ENCODE measurements around the gene ZNF263. TPM values are rescaled to one million over a fixed set of nuclear protein-coding genes. Genes with fewer than 3 reads are reported as not detected.

The ZNF263 gene
- total RNA-seq, 1 donor from 2014 or later, result 45.5 TPM

- Mint-ChIP-seq H3K4me3 (no peak overlapping the region), H3K9me3 (peaks cover 9% of the 10 kb centered on the region), H3K4me1 (no peaks in the 10 kb centered on the region), H3K27ac (no peak overlapping the region), H3K36me3 (no peaks in the 10 kb centered on the region), H3K27me3 (ENCODE audit: low read depth) (peaks cover 8% of the 10 kb centered on the region)
- no peak for DNase-seq (ENCODE audit: low spot score in 2 of 2, unreplicated experiment in 2 of 2)
- no peak for TF ChIP-seq CTCF (IDR thresholded peaks at IDR 0.05; ENCODE audit: unreplicated experiment)
Observed at GRCh38 chr16:3242709-3243108, 40.6 kb upstream of the ZNF263 start.

GRCh38 chr16:3243882-3244281, 39.4 kb upstream of the ZNF263 start:
- Mint-ChIP-seq H3K36me3 (no peaks in the 10 kb centered on the region), H3K9me3 (peaks cover 9% of the 10 kb centered on the region), H3K4me3 (no peak overlapping the region), H3K27me3 (ENCODE audit: low read depth) (peaks cover 12% of the 10 kb centered on the region), H3K27ac (no peak overlapping the region), H3K4me1 (no peaks in the 10 kb centered on the region)
- TF ChIP-seq CTCF (IDR thresholded peaks at IDR 0.05; ENCODE audit: unreplicated experiment), result no peak
- no peak for DNase-seq (ENCODE audit: low spot score in 2 of 2, unreplicated experiment in 2 of 2)

GRCh38 chr16:3246002-3246401, 37.3 kb upstream of the ZNF263 start:
- Mint-ChIP-seq H3K9me3 (peaks cover 6% of the 10 kb centered on the region), H3K36me3 (no peaks in the 10 kb centered on the region), H3K4me3 (no peak overlapping the region), H3K27ac (no peak overlapping the region), H3K4me1 (no peaks in the 10 kb centered on the region), H3K27me3 (ENCODE audit: low read depth) (peaks cover 13% of the 10 kb centered on the region)
- no peak for TF ChIP-seq CTCF (IDR thresholded peaks at IDR 0.05; ENCODE audit: unreplicated experiment)
- DNase-seq (ENCODE audit: low spot score in 2 of 2, unreplicated experiment in 2 of 2), result no peak

- no peak for DNase-seq (ENCODE audit: low spot score in 2 of 2, unreplicated experiment in 2 of 2)
- no peak for TF ChIP-seq CTCF (IDR thresholded peaks at IDR 0.05; ENCODE audit: unreplicated experiment)
- no peak overlapping the region for H3K27ac Mint-ChIP-seq
- H3K27me3 Mint-ChIP-seq (ENCODE audit: low read depth), result peaks cover 16% of the 10 kb centered on the region
- no peaks in the 10 kb centered on the region for H3K36me3 Mint-ChIP-seq
- peaks cover 10% of the 10 kb centered on the region for H3K9me3 Mint-ChIP-seq
- H3K4me1 Mint-ChIP-seq, result no peaks in the 10 kb centered on the region
- H3K4me3 Mint-ChIP-seq, result no peak overlapping the region
Observed at GRCh38 chr16:3246876-3247275, 36.4 kb upstream of the ZNF263 start.

- Mint-ChIP-seq H3K27ac (no peak overlapping the region), H3K27me3 (ENCODE audit: low read depth) (peaks cover 12% of the 10 kb centered on the region), H3K9me3 (peaks cover 5% of the 10 kb centered on the region), H3K36me3 (no peaks in the 10 kb centered on the region), H3K4me1 (no peaks in the 10 kb centered on the region), H3K4me3 (no peak overlapping the region)
- TF ChIP-seq CTCF (IDR thresholded peaks at IDR 0.05; ENCODE audit: unreplicated experiment), result no peak
- no peak for DNase-seq (ENCODE audit: low spot score in 2 of 2, unreplicated experiment in 2 of 2)
Observed at GRCh38 chr16:3248596-3248995, 34.7 kb upstream of the ZNF263 start.

- Mint-ChIP-seq H3K4me3 (no peak overlapping the region), H3K9me3 (peaks cover 5% of the 10 kb centered on the region), H3K27ac (no peak overlapping the region), H3K4me1 (no peaks in the 10 kb centered on the region), H3K27me3 (ENCODE audit: low read depth) (peaks cover 12% of the 10 kb centered on the region), H3K36me3 (no peaks in the 10 kb centered on the region)
- TF ChIP-seq CTCF (IDR thresholded peaks at IDR 0.05; ENCODE audit: unreplicated experiment), result no peak
- DNase-seq (ENCODE audit: low spot score in 2 of 2, unreplicated experiment in 2 of 2), result no peak
Observed at GRCh38 chr16:3249020-3249419, 34.3 kb upstream of the ZNF263 start.

Measured in mesothelial cell of epicardium (in vitro differentiated cells).